GM21529 (cell line): Measurements from ENCODE around the gene PCARE.

Experiments used
- ATAC-seq: cut with Tn5 transposase; IDR thresholded peaks from one replicate; pipeline ENCODE4 v1.9.1; 2021; ENCODE audit not compliant: unreplicated experiment

PCARE gene

DNA sequence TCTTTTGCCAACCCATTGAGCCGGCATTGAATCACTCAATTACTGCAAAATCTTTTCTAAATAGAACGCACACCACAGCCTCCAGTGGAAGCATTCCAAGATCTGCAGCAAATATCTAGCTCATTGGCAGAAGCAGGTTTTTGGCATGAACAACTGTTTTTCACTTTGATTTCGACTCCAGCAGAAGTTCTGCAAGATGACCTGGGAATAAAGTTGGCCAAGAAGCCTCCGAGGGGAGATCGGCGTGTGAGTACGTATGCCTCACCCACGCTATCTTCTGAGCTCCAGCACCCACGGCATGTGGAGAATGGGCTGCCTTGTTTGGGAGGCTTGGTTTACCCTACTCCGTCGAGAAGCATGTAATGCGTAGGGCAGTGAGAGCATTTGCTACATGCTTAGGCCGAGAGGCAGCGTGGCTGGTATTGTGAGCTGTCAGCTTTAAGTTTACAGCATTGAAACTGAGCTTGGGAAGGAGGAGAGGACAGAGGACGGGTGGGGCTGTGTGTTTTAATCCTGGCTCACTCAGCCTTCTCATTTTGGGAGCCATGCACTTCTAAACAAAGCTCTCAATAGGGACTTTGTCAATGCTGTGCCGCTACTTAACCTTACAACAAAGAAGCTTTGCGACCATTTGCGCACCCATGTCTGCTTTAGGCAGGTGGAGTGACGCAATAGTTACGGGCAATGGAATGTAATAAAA lies 10.5 kb downstream of the PCARE start:
- no peak for ATAC-seq

DNA sequence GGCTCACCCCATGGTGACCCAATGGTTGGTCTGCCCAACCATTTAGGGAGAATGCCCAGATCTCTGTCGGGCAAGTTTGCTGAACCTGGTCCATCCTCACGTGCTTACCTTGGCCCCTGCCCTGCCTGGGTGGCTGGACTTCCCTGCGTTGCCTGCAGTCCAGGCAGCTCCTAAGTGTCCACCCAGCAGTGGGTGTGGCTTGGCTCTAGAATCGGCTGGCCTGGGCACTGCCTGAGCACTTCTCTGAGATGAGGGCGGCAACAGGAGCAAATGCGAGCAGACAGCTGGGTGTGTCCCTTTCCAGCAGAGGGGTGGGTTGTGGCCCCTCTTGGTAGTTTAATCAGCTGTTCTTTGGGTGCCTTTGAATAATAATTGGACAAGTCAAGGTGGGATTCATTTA lies 11.3 kb downstream of the PCARE start:
- ATAC-seq, result no peak

DNA sequence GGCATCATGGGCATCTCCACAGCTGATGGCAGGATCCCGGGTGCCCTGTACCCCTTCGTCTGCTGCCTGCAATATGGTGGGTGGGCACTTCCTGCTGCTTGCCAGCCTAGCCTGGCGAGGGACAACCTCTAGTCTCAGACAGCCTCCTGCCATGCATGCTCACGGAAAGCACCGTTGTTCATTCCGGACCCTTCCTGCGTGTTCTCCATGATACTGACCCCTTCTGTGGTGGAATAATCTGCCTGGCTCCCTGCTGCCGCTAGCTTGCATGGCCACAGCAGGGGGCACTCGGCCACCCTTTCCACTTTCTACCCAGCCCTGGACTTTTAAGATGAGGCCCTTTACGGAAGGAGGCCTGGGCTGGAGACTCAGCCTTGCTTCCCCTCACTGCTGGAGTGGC lies 12.0 kb downstream of the PCARE start:
- no peak for ATAC-seq

DNA sequence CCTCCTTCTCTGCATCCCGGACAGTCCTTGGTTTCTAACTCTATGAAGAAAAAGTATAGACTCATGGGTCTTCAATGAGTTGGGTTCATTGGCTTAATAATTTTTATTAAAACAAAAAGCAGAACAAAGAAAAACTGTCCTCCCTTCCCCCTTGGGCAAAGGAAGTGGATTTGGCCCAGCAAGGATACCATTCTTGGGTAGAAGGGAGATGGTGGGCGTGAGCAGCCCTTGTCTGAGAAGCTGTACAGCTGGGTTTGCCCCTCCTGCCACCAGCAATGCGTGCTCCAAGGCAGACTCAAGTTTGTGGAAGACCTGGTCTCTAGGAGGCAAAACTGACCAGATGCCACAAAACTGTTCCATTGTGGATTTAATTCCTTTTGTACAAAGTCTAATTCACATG lies 12.7 kb downstream of the PCARE start:
- no peak for ATAC-seq

DNA sequence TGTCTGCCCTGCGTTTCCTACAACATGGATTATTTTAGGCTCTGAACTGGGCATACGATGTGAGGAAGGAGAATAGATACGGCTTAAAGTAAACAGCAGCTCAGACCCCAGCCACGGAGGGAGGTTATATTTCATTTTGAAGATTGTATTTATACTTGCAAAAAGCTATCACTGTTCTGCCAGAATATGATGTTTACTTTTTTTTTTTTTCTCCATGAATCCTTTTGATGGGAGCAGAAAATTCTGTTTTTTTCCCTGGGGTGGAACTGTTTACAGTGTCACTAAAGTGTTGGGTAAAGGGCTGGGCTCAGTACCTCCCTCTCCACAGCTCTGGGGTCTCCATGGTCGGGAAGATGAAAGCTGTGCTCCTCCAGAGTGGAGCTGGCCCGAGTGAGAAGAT lies 13.1 kb downstream of the PCARE start:
- ATAC-seq, result no peak

GRCh38 chr2:29060441-29060840 lies 13.9 kb downstream of the PCARE start:
- ATAC-seq, result no peak

- no peak for ATAC-seq
These were observed 14.7 kb downstream of the PCARE start for GRCh38 chr2:29059624-29060023.

DNA sequence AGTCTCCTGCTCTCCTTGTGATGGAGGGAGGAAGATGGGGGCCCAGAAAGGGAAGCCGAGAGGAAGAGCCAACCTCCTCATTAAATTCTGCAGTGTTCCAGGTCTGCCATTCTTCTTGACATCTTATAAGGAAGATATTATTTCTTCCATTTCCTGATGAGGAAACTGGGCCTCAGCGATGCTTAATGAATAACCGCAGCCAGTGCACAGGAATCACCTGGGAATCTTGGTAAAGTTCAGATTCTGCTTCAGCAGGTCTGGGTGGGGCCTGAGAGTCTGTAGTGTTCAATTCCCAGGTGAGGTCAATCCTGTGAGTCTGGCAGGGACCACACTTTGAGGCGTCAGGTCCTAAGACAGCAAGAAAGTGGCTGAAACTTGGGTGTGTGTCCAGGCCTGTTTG lies 17.3 kb downstream of the PCARE start:
- ATAC-seq, result no peak

DNA sequence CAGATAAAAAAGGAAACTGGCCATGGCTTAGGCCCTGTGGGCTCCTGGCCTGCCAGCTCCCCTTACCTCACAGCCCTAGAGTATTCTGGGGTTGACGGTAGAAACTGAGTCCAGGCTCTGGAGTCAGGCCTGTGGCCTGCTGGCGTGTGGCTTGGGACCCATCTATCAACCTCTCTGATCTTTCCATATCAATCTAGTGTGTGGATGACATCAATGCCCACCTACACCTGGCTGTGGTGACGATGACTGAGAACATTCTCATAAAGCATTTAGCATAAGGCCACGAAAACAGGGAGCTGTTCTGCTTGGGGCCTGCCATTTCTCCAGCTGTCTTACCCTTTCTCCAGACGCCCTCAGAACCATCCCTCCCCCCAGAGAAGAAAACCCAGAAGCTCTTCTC lies 17.9 kb downstream of the PCARE start:
- ATAC-seq, result no peak

GRCh38 chr2:29055601-29056000 lies 18.7 kb downstream of the PCARE start:
- no peak for ATAC-seq

DNA sequence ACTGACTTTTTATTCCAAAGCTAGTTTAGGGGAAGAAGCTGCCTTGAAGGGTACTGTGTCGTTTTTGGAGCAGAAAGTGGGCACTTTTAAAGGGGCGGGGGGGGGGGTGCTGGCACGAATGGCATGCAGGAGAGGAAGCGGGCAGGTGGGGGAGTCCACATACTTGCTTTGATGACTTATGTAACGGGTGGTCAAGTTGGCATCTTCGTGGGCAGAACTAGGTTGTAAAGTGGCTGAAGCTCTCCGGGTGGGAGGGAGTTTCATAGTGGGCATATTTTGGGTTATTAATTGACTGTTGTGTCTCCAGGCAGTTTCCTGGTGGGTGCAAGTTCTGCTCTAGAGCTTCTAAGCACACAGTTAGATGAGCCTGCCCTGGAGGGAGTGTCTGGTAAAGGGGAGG lies 19.9 kb downstream of the PCARE start:
- no peak for ATAC-seq

- no peak for ATAC-seq
These were observed 20.5 kb downstream of the PCARE start for GRCh38 chr2:29053670-29054400.

DNA sequence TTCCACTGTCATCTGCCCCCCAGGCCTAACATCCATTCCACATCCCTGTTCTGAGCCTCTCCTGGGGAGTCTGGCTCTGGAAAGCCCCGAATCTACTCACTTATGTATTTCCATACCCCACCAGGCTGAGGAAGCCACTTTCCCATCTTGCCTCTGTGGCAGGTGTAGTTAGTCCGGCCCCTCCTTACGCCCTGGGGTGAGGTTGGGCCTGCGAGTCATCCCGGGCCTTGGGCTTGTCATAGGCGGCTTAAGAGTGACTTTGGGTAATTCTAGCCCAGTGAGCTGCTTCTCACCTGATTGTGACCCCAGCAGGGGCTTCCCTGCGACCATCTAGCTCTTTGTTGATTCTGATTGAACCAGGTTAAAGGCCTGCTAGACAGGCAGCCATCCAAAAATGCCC lies 21.1 kb downstream of the PCARE start:
- ATAC-seq, result peak; percentile 87

- ATAC-seq, result no peak
These were observed 21.5 kb downstream of the PCARE start for GRCh38 chr2:29052807-29053206.

DNA sequence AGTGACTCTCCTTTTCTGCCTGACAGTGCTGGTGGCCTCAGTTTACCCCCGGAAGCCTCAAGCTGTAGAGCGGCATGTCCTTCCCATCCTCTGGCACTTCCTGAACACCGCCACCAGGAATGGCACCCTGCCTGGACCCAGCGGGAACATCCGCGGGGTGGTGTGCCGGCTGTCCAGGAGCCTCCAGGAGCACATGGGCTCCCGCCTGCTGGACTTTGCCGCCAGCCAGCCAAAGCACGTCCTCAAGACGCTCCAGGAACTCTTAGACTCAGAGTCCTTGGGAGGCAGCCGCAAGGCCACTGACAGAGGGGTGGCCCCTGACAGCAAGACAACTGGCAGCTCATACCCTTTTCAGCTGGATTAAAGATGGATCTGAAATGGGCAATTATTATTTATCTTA lies 22.6 kb downstream of the PCARE start:
- no peak for ATAC-seq

DNA sequence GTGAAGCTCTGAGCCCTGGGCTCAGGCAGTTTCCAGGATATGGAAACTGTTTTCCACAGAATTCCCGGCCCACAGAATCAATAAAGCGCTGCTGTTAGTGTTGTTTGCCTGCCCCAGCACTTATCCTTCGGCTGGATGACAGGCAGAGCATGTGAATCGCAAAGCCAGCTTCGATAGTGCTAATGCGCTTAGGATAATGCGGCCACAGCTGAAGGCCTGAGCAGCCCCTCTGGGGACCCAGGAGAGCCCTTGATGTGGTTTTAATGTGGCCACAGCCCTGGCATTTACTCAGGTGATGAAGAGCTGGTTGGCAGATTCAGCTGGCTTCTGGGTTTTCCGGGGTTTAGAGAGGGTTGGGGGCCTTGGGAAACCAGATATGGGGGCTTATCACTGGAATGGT lies 23.7 kb downstream of the PCARE start:
- ATAC-seq, result no peak

DNA sequence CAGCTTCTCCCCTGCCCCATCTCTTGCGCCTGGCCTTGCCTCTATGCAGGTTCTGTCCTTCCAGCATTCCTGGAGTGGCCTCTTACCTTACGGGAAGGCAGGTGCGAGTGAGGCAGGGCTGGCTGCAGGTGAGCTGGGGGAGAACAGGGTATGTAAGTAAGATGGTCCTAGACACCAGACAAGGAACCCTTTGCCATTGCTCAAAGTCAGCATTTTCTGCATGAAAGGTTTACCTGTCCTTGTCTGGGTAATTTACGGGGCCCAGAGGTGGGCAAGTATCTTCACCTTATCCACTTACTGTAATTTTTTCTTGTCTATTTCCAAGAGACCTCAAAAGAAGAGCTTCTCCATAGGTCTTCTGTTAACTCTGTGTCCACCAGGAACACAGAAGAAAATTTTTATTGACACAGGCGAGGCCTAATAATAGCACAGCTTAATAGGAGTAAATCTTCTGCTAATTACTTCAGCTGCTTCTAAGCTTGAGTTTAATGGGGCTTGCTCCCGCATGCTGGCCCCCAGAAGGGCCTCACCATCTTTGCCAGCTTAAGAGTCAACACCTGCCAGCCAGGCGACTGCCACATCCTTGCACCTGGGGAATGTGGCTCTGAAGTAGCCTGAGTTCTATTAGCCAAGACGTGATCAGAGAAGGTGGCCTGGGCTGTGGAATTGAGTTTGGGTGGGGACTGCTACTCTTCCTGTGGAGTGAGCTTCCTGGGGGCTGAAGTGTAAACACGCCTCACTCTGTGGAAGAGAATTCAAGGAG lies 27.1 kb downstream of the PCARE start:
- ATAC-seq, result no peak

DNA sequence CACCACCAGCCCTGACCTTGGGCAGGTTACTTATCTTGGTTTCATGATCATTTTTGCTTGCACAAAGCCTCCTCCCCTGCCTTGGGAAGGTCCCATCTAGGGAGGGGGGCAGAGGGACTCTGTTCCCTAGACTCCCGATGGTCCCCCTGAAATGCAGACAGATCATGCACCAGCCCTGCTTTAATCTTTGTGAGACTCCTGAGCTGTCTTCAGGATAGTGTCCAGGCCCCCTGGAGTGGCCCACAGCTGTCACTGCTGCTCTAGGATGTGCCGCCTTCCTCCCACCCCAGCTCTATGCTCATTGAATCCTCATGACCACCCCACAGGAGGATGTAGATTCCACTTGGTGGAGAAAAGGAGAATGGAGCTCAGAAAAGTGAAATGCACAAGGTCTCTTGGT lies 28.0 kb downstream of the PCARE start:
- no peak for ATAC-seq

DNA sequence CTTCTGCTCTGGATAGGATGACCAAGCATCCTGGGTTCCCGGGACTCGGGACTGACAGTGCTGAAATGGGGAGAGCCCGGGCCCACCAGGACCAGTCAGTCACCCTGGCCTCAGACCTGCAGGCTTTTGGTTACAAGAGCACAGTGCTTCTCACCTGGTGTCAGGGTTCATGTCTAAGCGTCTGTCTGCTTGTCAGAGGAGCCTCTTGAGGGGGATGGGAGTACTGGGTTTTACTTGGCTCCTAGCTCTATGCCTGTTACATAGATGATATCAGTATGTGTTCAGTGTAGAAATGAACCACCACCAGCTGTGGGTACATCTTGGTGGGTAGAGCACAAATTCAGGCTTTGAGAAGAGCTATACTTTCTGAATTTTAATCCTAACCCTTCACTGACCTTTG lies 29.9 kb downstream of the PCARE start:
- ATAC-seq, result no peak

DNA sequence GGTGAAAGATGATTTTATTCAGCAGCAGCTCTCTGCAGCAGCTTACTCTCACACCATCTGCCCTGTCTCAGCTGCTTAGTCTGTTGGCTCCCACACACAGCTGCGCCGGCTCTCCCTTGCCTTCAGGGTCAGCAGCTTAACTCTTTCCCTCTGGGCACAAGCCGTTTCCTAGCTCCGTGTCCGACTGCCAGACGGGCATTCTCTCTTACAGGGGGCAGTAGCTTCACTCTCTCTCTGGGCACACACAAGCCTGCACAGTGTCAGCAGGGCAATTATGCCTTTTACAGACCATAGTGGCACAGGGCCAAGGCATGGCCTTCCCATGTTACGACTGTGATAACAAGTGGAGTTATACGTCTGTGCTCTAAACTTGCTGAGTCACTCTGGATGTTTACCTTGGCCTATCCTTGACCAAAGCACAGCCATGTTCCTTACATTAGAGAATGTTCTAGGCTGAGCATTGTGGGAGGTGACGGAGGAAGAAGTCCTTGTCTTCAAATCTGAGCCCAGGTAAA lies 31.7 kb downstream of the PCARE start:
- no peak for ATAC-seq

GRCh38 chr2:29041161-29041660 lies 33.1 kb downstream of the PCARE start:
- no peak for ATAC-seq

DNA sequence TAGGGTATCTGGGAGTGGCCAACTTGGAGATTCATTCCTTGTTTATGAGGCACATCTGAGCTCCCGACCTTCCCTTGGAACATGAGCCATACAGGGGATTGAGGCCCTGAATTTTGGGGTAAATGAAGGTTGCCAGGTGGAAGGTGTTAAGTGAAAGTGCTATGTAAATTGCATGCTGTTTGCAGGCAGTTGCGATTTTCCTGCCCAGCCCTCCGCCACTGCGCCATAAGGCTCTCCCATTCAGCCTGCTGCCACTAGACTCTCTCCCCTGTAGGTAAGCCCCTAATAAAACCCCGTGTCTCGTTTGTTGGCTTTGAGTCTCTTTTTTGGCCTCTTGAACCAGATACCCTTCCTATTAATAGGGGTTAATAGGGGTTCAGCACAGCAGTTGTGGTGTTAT lies 33.8 kb downstream of the PCARE start:
- ATAC-seq, result no peak
